Esophagus muscularis mucosa (tissue), 3 donors: ENCODE results near the gene SPEM3.

Source experiments
- POLR2A ChIP-seq: fragments of 450-650 bp; IDR thresholded peaks from one replicate; pipeline ENCODE4 v1.6.1; 2017; ENCODE audit warnings: antibody characterized with exemption, moderate library complexity, mild to moderate bottlenecking, low read depth
- POLR2AphosphoS5 ChIP-seq, 2 donors: sonication (generic); formaldehyde crosslinking; IDR thresholded peaks; one replicate each; pipeline ENCODE4 v1.6.1; 2017; ENCODE audit warnings: antibody characterized with exemption in 2 of 2
- TF ChIP-seq, protein P1 (sequence below), 3 experiments: fragments of 200-600 bp in 2 of 3; fragments of 450-650 bp in 1 of 3; sonication (generic) in 2 of 3; IDR thresholded peaks; one replicate each; pipeline ENCODE4 v1.5.1; 2017 to 2019; ENCODE audit warnings: antibody characterized with exemption in 3 of 3, mild to moderate bottlenecking in 2 of 3, moderate library complexity in 1 of 3

DNA sequence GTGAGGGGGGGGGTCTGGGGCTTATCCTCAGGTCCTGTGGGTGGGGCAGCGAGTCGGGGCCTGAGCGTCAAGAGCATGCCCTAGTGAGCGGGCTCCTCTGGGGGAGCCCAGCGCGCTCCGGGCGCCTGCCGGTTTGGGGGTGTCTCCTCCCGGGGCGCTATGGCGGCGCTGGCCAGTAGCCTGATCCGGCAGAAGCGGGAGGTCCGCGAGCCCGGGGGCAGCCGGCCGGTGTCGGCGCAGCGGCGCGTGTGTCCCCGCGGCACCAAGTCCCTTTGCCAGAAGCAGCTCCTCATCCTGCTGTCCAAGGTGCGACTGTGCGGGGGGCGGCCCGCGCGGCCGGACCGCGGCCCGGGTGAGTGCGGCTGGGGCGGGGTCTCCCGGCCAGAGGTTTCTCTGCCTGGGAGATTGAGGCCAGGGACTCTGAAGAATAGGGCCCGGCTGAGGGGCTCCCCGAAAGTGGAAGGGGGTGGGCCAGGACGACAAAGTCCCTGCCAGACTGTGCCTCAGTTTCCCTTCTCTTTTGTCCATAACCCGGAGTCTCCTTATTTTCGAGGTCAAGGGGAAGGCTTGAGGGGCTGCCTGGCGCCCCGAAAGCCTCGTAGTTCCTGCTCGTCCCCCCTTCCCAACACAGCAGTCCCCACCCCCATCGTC, 10.9 kb downstream of the SPEM3 start, which contains the start of gene FGF11:
- TF ChIP-seq, protein P1, sequence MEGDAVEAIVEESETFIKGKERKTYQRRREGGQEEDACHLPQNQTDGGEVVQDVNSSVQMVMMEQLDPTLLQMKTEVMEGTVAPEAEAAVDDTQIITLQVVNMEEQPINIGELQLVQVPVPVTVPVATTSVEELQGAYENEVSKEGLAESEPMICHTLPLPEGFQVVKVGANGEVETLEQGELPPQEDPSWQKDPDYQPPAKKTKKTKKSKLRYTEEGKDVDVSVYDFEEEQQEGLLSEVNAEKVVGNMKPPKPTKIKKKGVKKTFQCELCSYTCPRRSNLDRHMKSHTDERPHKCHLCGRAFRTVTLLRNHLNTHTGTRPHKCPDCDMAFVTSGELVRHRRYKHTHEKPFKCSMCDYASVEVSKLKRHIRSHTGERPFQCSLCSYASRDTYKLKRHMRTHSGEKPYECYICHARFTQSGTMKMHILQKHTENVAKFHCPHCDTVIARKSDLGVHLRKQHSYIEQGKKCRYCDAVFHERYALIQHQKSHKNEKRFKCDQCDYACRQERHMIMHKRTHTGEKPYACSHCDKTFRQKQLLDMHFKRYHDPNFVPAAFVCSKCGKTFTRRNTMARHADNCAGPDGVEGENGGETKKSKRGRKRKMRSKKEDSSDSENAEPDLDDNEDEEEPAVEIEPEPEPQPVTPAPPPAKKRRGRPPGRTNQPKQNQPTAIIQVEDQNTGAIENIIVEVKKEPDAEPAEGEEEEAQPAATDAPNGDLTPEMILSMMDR (IDR thresholded peaks at IDR 0.05), result no peak
- TF ChIP-seq POLR2A (no peak), POLR2AphosphoS5 (IDR thresholded peaks at IDR 0.05) (no peak)
